ENCODE results near the gene MRPS9. TPM values are rescaled to one million over a fixed set of nuclear protein-coding genes. Genes with fewer than 3 reads are reported as not detected.

Gene MRPS9
- total RNA-seq, 1 donor = 17.7 TPM

DNA sequence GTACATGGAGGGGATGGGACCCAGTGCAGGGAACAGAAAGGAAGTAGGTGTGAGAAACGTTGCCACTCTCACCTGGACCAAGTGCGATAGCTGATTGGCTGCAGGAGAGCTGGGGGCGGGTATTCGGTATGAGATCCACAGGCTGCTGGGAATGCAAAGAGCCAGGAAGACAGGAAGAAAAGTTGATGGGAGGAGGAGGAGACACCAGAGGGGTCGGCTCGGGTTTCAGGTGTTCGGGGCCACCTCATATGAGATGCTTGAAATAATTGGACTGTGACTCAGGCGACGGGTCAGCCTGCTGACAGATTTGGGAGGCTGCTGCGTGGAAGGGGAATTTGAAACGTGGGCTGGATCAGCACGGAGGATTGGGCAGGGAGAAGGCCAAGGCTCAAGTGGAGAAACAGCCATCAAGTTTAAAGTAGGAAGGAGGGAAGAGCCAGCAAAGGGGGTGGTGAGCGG is 65.1 kb downstream of the MRPS9 start:
- Histone ChIP-seq H3K4me2 (ENCODE audit: insufficient read depth, low read length) (no peak overlapping the region), H4K20me1 (ENCODE audit: insufficient read depth, low read length) (no peaks in the 10 kb centered on the region), H3K27ac (ENCODE audit: low read depth, low read length) (no peak overlapping the region), H3K79me2 (ENCODE audit: insufficient read depth, low read length) (no peaks in the 10 kb centered on the region), H3K27me3 (ENCODE audit: insufficient read depth, low read length) (no peaks in the 10 kb centered on the region), H2AFZ (ENCODE audit: low read length) (no peak overlapping the region), H3K4me1 (ENCODE audit: insufficient read depth, low read length) (peaks cover 10% of the 10 kb centered on the region), H3K9me3 (ENCODE audit: low read depth, low read length) (no peaks in the 10 kb centered on the region), H3K36me3 (ENCODE audit: insufficient read depth, low read length) (no peaks in the 10 kb centered on the region), H3K4me3 (ENCODE audit: insufficient read depth, low read length) (no peak overlapping the region)
- TF ChIP-seq CTCF (IDR thresholded peaks at IDR 0.05; ENCODE audit: extremely low read depth, low read depth, low read length) = no peak
- peak; percentile 85 for DNase-seq (ENCODE audit: insufficient read length, low spot score, missing footprints)

GRCh38 chr2:105103481-105103880 is 65.6 kb downstream of the MRPS9 start:
- H2AFZ ChIP-seq (ENCODE audit: low read length) = no peak overlapping the region
- H3K27me3 ChIP-seq (ENCODE audit: insufficient read depth, low read length) = no peaks in the 10 kb centered on the region
- TF ChIP-seq CTCF (IDR thresholded peaks at IDR 0.05; ENCODE audit: extremely low read depth, low read depth, low read length) = no peak
- H3K4me1 ChIP-seq (ENCODE audit: insufficient read depth, low read length) = peaks cover 10% of the 10 kb centered on the region
- H3K4me2 ChIP-seq (ENCODE audit: insufficient read depth, low read length) = no peak overlapping the region
- H3K9me3 ChIP-seq (ENCODE audit: low read depth, low read length) = no peaks in the 10 kb centered on the region
- H4K20me1 ChIP-seq (ENCODE audit: insufficient read depth, low read length) = no peaks in the 10 kb centered on the region
- H3K36me3 ChIP-seq (ENCODE audit: insufficient read depth, low read length) = no peaks in the 10 kb centered on the region
- no peak overlapping the region for H3K4me3 ChIP-seq (ENCODE audit: insufficient read depth, low read length)
- H3K27ac ChIP-seq (ENCODE audit: low read depth, low read length) = no peak overlapping the region
- no peak for DNase-seq (ENCODE audit: insufficient read length, low spot score, missing footprints)
- H3K79me2 ChIP-seq (ENCODE audit: insufficient read depth, low read length) = no peaks in the 10 kb centered on the region

DNA sequence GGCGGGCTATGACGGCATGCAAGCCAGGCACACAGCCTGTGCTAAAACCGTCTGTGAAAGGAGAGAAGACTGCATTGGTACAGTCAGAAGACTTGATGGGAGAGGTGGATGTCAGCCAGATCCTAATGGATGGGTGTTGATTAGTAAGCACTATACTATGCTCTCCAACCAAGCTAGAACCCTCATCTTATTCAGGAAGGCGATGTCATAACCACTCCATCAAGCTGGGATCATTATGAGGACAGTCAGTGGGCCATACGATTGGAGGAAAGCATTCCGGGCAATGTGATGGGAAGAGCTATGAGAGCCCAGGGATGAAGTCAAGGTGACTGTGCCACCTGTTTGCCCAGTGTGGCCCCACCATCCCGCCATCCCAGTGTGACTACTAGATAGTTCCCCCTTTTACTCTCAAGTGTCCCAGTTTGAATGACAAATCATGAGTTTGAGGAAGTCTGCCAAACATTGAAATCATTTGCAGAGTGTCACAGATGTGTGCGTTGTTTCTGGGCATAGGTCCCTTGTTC is 66.4 kb downstream of the MRPS9 start:
- Histone ChIP-seq H3K4me1 (ENCODE audit: insufficient read depth, low read length) (peaks cover 10% of the 10 kb centered on the region), H3K36me3 (ENCODE audit: insufficient read depth, low read length) (no peaks in the 10 kb centered on the region), H3K4me3 (ENCODE audit: insufficient read depth, low read length) (no peak overlapping the region), H3K27ac (ENCODE audit: low read depth, low read length) (no peak overlapping the region), H3K4me2 (ENCODE audit: insufficient read depth, low read length) (no peak overlapping the region), H4K20me1 (ENCODE audit: insufficient read depth, low read length) (no peaks in the 10 kb centered on the region), H3K9me3 (ENCODE audit: low read depth, low read length) (no peaks in the 10 kb centered on the region), H3K79me2 (ENCODE audit: insufficient read depth, low read length) (no peaks in the 10 kb centered on the region), H2AFZ (ENCODE audit: low read length) (no peak overlapping the region), H3K27me3 (ENCODE audit: insufficient read depth, low read length) (no peaks in the 10 kb centered on the region)
- no peak for TF ChIP-seq CTCF (IDR thresholded peaks at IDR 0.05; ENCODE audit: extremely low read depth, low read depth, low read length)
- DNase-seq (ENCODE audit: insufficient read length, low spot score, missing footprints) = peak; percentile 38

DNA sequence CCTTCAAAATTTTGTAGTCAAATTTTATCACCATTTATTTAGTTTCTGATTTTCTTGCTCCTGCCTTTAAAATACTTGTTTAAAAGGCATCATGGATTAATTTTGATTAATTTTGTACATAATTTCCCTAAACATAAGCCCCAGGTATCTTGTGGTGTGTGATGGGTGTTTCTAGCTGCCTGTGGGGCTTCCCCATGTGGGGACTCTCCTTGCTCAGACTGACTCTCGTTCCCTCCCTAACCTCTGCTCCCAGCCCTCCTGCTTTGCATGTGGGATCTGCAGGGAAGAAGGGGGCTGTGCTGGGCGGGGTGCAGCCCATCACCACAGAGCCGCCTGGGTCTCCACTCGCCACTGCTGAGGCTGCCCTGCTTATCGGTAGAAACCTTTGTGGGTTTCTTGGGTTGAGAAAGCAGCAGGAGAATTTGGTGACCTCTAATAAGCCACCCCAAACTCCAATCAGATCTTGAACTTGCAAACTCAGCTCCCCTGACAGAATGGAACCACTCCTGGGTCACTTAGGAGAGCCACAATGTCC is 72.5 kb downstream of the MRPS9 start:
- H4K20me1 ChIP-seq (ENCODE audit: insufficient read depth, low read length) = no peaks in the 10 kb centered on the region
- no peaks in the 10 kb centered on the region for H3K36me3 ChIP-seq (ENCODE audit: insufficient read depth, low read length)
- H3K27ac ChIP-seq (ENCODE audit: low read depth, low read length) = no peak overlapping the region
- no peaks in the 10 kb centered on the region for H3K79me2 ChIP-seq (ENCODE audit: insufficient read depth, low read length)
- H3K4me1 ChIP-seq (ENCODE audit: insufficient read depth, low read length) = no peaks in the 10 kb centered on the region
- no peak for TF ChIP-seq CTCF (IDR thresholded peaks at IDR 0.05; ENCODE audit: extremely low read depth, low read depth, low read length)
- H3K9me3 ChIP-seq (ENCODE audit: low read depth, low read length) = no peaks in the 10 kb centered on the region
- H3K27me3 ChIP-seq (ENCODE audit: insufficient read depth, low read length) = no peaks in the 10 kb centered on the region
- no peak overlapping the region for H3K4me2 ChIP-seq (ENCODE audit: insufficient read depth, low read length)
- DNase-seq (ENCODE audit: insufficient read length, low spot score, missing footprints) = no peak
- no peak overlapping the region for H2AFZ ChIP-seq (ENCODE audit: low read length)
- H3K4me3 ChIP-seq (ENCODE audit: insufficient read depth, low read length) = no peak overlapping the region

Measured in osteoblast (primary cell).